GM19351 (cell line): ENCODE results near the gene RHBDL3.

ENCODE experiments used
- ATAC-seq: cut with Tn5 transposase; IDR thresholded peaks from one replicate; pipeline ENCODE4 v1.9.1; 2021; ENCODE audit warnings: mild to moderate bottlenecking, moderate library complexity; ENCODE audit not compliant: unreplicated experiment

RHBDL3 gene

GRCh38 chr17:32266051-32266388, 388 bp downstream of the RHBDL3 start:
- ATAC-seq: no peak

DNA sequence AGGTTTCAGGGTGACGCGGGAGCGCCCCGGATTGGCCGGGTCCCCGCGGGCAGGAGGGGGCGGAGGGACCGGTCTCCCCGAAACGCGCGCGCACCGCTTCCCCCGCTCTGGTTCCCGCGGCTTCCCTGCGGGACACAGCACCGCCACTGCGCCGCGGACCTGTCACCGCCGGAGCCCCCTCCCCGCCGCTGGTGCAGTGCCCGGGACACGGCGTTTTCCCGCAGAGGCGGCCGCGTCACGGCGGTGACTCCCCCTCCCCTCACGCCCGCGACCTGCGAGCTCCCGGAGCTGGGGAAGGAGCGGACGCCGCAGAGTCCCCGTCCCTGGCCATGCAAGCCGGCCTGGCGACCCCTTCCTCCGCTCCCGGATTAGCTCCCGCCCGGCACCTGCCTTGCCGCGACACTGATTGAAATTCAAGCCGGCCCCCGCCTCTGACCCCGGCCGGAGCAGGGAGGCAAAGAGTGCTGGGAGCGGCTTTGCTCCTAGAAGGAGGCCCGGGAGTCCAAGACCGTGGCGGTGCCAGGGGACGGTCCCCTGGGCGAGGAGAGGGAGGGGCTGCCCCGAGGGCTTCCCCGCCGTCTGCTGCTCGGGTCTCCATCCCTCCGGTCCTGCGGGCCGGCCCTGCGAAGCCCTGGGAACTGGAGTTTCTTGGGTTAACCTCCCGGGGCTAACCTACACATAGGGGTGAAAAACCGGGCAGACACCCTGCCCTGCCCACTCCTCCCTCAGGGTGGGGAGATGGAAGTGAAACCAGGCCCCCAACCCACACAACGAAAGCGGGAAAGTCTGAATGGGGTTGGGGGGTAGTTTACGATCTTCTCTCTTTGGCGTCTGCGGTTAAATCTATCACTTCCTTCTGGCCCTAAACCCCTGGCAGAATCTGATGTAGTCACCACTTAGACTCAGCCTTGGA, 1.0 kb downstream of the RHBDL3 start:
- ATAC-seq: no peak

- ATAC-seq: no peak
These were observed 2.1 kb downstream of the RHBDL3 start for GRCh38 chr17:32267690-32268205.

GRCh38 chr17:32268734-32269288, 3.2 kb downstream of the RHBDL3 start:
- ATAC-seq: no peak

DNA sequence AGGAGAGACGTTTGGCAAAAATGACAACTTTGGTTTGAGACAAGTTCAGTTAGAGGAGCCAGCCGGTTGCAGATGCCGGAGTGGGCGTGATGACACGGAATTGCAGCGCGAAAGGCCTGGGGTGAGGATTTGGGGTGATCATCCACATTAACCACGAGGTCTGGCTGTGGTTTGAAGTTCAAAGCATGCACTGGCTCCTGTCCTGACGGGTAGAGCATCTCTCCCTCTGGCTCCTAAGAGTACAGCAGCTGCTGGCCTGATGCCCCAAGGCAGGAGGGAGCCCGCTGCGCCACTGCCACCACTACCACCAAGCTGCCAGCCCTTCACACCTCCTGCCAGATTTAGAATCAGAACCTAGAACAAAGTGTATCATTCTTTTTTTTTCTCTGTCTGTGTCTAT, 3.7 kb downstream of the RHBDL3 start:
- no peak for ATAC-seq

DNA sequence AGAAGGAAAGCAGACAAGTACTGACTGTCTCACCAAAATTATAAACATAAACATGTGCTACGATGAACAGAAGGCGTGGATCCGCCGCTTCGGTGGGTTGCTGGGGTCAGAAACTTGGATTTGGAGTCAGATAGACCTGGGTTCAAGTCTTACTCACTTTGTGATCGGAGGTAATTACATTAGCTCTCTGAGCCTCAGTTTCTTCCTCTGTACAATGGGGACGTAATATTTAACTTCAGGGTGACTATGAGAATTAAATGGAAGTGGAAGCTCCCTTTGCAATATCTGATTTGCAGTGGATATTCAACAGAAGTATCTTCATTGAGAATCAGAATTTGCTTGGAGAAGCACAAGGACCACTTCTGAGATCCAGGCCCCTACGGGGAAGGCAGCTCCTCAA, 6.2 kb downstream of the RHBDL3 start:
- no peak for ATAC-seq

DNA sequence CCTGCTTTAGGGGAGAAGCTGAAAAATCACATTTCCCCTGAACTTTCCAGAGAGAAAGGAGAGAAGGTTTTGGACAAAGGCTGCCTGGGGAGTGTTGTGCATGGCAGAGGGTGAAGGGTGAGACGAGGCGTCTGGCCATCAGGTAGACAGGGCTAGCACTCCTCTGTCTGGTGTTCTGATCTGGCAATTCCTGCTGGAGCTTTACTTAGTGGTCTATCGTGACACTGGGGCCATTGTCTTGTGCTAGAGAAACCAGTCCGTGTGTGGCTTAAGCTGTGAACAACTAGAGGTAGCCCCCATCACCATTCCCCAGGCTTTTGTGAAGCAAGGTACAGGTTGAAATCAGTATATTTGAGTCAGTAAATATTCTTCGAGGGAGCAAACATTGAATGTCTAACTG, 8.5 kb downstream of the RHBDL3 start:
- no peak for ATAC-seq

- ATAC-seq: no peak
These were observed 9.0 kb downstream of the RHBDL3 start for GRCh38 chr17:32274643-32275042.

DNA sequence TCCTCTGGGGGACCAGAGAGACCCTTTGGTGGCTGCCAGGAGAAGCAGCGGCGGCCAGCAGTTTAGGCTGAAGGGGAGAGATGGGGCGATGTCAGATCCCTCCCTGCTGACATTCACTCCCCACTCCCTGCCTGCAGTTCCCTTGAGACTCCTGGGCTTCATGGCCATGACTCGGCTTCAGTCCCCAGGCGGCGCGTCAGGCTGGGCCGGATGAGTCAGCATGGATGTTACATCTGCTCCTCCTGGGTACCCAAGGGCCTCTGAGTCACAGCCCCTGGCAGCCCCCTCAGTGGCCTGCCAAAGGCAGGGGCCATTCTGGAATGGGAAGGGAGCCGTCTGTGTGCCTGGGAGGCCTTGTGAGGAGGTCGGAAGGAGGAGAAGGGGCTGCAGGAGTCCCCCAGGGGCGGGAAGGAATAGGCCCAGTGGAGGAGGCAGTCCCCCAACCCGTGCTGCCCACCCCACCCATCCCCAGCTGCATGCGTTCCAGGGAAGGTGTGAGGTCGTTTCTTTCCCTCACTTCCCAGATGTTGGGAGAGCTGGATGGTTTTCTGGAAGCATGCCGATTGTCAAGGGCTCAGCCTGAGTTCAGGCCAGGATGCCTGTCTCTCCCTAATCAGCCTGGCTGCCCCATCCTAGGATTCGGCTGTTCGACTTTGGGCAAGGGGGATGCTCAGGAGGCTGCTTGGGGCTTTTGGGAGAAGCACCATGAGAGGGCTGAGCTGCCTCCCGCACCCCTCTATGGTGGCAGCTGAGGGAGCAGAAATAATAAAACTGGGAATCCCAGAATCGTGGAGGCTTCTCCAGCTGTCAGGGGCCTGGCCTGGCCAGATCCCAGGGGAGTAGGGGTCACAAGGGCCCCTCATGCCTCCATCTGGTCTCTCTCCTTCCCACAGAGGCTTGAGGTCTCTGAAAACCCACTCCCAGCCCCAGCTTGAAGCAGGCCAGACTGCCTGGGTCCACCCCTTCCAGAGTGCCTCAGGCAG, 9.7 kb downstream of the RHBDL3 start:
- no peak for ATAC-seq

DNA sequence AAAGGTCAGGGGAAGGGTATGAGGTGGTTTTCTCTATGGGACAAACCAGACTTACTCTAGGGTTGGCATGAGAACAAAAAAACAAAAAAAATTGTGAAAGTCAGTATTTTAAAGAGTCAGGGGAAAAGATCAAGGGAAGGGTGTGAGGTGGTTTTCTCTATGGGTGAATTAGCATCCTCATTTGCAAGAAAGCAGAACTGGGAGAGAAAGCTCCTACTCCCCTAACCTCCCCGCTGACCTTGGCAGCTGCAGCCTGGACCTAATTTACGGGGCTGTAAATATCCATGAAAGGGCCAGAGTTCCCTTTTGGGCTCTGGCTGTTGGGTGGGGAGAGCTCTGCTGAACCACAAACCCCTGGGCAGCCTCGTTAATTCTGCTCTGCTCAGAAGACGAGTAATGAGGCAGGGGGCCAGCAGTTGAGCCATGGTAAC, 10.6 kb downstream of the RHBDL3 start:
- ATAC-seq: no peak

- no peak for ATAC-seq
These were observed 11.7 kb downstream of the RHBDL3 start for GRCh38 chr17:32277284-32277683.

- no peak for ATAC-seq
These were observed 13.2 kb downstream of the RHBDL3 start for GRCh38 chr17:32278815-32279214.

DNA sequence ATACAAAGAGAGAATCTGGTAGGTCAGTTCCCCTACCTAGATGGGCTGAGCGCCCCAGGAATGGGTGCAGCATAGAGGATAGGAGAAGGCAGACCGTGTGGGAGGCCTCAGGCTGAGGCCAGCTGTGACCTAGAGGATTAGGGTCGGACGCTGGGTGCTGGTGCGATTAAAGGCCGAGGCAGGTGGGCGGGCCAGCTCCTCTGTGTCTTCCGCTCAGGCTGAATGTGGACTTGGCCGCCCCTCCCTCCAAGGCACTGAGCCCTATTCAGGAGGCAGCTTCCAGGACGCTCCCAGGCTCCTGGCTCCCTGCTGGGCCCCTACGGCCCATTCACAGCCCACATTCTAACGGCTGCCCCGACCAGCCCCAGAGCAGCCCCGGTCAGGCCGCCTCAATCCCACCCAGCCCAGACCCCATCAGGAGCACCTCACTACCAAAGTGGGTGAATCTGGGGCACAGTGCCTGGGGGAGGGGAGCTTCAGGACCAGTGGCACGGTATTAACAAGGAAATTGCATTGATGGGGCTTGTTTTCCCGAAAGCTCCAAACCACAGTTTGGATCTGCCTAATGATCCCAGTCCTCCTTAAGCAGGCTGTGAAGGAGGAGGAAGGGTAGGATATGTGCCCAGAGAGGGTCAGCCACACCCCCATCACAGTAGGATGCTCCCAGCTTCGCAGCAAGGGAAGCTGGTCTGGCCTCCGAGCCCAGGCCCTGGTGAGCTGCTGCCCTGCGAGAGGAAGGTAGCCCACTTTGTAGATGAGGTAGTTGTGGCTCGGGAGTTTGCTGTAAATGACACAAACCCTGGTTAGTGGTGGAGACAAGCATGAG, 14.5 kb downstream of the RHBDL3 start:
- no peak for ATAC-seq

DNA sequence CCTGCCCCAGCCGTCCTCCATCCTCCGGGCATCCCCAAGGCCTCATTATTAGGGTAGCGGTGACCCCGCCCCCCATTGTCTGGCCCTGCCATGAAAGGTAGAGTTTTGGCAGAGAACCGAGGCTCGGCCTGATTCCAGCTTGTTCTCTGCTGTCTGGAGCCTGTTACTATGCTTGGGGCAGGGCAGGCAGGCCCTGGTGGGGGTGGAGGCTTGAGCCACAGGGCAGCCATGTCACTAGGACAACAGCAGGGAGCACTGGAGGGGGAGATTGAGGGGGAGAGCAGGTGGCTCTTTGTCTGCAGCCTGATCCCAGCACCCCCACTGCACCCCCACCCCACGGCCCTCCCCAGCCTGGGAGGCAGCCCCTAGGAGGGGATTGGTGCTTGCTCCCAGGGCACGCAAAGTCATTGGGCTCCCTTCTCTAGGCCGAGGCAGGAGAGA, 15.4 kb downstream of the RHBDL3 start:
- no peak for ATAC-seq

DNA sequence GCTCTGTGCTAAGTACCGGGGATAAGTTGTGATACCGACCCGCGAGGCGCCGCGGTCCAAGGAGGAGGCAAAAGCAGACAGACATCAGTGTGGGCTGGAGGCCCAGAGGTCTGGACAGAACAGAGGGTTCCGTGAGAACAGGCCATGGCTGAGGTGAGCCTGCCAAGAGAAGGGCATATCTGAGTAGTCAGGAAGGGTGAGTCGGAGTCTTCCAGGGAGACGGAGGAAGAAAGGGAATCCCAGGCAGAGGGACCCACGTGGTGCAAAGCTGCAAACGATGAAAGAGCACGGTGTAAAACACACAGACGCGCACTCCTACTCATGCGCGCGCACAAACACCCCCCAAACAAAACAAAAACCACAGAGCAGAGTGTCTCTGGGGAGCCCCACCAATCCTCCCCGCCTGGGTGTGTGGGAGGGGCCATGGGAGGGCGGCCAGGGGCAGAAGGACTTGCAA, 18.1 kb downstream of the RHBDL3 start:
- ATAC-seq: no peak

DNA sequence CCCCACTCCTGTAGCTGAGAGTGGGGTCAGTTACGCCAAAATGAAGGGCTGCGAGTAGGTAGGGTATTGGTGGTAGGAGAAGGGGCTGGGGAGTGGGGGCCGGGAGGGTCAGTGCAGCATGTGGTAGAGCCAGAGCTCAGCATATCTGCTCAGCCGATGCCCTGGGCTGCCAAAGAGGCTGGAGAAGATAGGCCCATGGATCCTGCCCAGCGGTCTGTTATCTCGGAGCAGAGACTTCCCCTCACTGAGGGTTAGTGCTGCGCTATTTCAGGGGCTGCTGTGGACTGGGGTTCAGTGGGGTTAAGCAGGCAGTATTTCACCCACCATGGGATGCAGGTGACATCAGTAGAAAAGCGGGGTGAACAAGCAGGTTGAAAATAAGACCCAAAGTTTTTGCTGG, 19.7 kb downstream of the RHBDL3 start:
- ATAC-seq: no peak

DNA sequence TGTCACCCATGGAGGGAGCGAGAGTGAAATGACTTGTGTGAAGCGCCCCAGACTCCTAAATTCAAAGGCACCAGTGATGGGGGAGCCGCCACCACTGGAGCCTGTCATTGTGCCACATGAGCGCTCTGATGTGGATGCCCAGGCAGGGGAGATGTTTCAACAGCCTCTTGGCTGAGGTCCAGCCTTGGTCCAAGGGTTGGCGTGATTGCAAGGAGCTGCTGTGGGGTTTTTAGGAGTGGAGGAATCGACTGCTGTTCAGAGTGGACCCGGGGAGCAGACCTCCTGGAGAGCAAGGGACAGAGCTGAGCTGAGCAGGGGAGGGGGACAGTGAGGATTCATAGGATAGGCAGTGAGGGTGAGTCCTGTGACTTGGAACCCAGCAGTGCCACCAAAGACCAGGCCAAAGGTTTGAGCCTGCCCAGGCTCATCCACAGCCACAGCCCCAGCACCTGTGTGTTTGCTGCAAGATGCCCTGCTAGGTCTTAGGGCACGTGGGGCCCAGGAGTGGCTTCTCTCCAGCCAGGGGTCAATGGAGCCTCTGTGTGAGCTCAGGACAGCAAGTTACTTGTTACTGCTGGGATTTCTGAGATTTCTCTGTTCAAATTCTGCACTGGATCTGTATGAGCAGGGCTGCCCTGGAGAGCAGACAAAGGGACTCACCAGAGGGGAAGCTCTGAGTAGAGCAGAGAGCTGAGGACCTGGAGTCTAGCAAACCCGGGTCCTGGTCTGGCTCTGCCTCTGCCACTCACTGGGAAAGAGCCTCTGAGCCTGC, 20.3 kb downstream of the RHBDL3 start:
- no peak for ATAC-seq

DNA sequence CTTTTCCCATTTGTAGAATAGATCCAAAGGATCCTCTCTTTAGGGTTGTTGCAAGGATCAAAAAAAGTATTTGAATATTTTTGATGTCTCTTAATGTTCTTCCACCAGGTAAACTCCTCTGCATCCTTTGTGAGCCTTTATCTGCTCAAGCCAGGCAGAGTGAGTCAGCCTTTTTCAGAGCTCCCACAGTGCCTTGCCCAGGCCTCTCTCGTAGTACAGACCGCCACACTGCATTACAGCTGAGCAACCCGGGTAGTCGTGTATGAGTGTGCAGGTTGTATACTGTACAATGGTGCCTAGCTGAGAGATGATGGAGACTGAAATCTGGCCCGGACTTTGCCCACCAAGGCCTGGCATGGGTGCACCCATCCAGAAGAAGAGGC, 20.9 kb downstream of the RHBDL3 start:
- ATAC-seq: no peak

- no peak for ATAC-seq
These were observed 22.3 kb downstream of the RHBDL3 start for GRCh38 chr17:32287804-32288511.
